HL-60 (cell line): Measurements from ENCODE around the gene ITGA2B.

Experiments used
- DNase-seq, 2 experiments: peaks; one replicate each; pipeline ENCODE4 v3.0.0-alpha.2; 2010 to 2020; ENCODE audit warnings: low read depth in 1 of 2, low spot score in 1 of 2
- H3K27ac ChIP-seq: fragments of 250-450 bp; sonication (Bioruptor Pico); replicated peaks from 2 replicates; pipeline ENCODE4 v1.5.1; 2020; ENCODE audit warnings: mild to moderate bottlenecking, moderate library complexity
- H3K27me3 ChIP-seq: fragments of 250-450 bp; sonication (Bioruptor Pico); 2 replicates; pipeline ENCODE4 v1.5.1; 2021; ENCODE audit warnings: mild to moderate bottlenecking, moderate library complexity; ENCODE audit not compliant: insufficient read depth, poor library complexity, severe bottlenecking
- H3K4me3 ChIP-seq: replicated peaks from 2 replicates; pipeline ENCODE4 v1.5.1; 2011; ENCODE audit warnings: mild to moderate bottlenecking, control low read depth, low read length; ENCODE audit not compliant: insufficient read depth
- GABPA ChIP-seq: IDR thresholded peaks from 2 replicates; pipeline ENCODE4 v1.6.1; 2012; ENCODE audit warnings: low read depth
- POLR2AphosphoS5 ChIP-seq: IDR thresholded peaks from 2 replicates; pipeline ENCODE4 v1.6.1; 2012; ENCODE audit warnings: low read depth
- SPI1 ChIP-seq: IDR thresholded peaks from 2 replicates; pipeline ENCODE4 v1.6.1; 2012; ENCODE audit warnings: low read depth, mild to moderate bottlenecking, borderline replicate concordance
- TF ChIP-seq, protein P1 (sequence below): IDR thresholded peaks from one replicate; pipeline ENCODE4 v1.5.1; 2011; ENCODE audit warnings: low read length, control low read depth, inconsistent platforms; ENCODE audit not compliant: insufficient read depth
- TF ChIP-seq, protein P2 (sequence below): IDR thresholded peaks from 2 replicates; pipeline ENCODE4 v1.6.1; 2012; ENCODE audit warnings: low read depth; ENCODE audit not compliant: insufficient replicate concordance

Gene ITGA2B

DNA sequence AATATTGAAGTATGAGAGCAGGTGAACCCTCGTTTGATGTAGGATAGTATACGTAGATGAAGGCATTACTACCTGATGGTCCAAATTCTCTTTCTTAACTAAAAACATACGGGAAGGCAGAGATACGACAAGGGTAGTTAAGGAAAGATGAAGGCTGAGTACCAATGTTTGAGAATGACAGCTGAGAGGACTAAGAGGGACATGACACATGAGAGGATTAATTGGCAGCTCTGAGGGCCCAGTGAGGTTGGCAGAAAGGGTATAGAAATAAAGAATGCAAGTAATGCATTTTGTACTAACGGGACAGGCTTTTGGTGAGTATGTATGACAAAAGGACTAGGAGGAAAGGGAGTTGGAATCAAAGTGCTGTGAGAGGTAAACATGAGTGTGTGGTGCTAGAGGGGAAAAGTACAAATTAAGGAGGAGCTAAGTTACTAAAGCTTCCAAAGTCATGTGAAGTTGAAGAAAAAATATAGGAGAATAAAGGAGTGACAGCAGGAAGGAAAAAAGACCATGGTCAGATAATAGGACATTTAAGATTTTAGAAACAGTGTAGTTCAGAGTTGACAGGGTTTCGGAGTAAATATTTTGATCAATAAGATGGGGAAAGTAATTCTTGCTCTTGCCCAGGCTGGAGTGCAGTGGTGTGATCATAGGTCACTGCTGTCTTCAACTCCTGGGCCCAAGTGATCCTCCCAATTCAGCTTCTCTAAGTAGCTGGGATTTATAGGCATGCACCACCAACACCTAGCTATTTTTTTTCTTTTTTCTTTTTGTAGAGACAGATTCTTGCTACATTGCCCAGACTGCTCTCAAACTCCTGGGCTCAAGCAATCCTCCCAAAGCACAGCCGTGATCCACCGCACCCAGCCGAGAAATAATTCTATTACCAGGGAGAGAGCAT, 43.1 kb upstream of the ITGA2B start:
- no peak overlapping the region for H3K4me3 ChIP-seq
- DNase-seq = no peak
- TF ChIP-seq, protein P1, sequence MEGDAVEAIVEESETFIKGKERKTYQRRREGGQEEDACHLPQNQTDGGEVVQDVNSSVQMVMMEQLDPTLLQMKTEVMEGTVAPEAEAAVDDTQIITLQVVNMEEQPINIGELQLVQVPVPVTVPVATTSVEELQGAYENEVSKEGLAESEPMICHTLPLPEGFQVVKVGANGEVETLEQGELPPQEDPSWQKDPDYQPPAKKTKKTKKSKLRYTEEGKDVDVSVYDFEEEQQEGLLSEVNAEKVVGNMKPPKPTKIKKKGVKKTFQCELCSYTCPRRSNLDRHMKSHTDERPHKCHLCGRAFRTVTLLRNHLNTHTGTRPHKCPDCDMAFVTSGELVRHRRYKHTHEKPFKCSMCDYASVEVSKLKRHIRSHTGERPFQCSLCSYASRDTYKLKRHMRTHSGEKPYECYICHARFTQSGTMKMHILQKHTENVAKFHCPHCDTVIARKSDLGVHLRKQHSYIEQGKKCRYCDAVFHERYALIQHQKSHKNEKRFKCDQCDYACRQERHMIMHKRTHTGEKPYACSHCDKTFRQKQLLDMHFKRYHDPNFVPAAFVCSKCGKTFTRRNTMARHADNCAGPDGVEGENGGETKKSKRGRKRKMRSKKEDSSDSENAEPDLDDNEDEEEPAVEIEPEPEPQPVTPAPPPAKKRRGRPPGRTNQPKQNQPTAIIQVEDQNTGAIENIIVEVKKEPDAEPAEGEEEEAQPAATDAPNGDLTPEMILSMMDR = no peak
- TF ChIP-seq GABPA = no peak
- no peak for TF ChIP-seq SPI1

DNA sequence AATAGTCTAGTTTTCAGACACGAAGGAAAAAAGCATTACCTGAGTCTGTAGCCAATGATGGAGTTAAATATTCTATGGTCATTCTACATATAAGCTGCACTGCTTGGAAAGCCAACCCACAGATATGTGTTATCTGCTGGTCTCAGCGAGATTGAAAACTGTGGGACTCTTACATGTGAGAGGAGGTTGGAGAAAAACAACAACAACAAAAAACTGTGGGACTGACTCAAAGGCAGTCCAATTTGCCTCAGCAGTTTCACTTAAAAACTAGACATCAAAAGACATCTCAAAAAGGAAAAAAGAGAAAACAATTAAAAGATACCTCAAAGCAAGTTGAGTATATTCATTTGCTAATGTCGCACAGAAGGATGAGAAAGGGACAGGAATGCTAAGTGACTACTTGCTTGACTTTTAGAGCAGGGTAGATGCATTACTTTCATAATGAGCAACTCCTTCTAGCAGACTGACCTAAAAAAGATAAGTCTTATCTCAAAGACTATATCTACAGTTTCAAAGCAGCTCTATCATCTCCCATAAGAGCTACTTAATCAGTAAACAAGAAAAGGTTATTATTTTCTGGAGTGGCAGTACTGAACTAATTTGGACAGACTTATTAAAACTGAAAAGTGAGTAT, 35.5 kb upstream of the ITGA2B start:
- Histone ChIP-seq H3K4me3 (no peak overlapping the region), H3K27me3 (no peaks in the 10 kb centered on the region), H3K27ac (no peak overlapping the region)
- no peak for DNase-seq
- TF ChIP-seq SPI1 (no peak), GABPA (no peak), POLR2AphosphoS5 (no peak)
- TF ChIP-seq, protein P2, sequence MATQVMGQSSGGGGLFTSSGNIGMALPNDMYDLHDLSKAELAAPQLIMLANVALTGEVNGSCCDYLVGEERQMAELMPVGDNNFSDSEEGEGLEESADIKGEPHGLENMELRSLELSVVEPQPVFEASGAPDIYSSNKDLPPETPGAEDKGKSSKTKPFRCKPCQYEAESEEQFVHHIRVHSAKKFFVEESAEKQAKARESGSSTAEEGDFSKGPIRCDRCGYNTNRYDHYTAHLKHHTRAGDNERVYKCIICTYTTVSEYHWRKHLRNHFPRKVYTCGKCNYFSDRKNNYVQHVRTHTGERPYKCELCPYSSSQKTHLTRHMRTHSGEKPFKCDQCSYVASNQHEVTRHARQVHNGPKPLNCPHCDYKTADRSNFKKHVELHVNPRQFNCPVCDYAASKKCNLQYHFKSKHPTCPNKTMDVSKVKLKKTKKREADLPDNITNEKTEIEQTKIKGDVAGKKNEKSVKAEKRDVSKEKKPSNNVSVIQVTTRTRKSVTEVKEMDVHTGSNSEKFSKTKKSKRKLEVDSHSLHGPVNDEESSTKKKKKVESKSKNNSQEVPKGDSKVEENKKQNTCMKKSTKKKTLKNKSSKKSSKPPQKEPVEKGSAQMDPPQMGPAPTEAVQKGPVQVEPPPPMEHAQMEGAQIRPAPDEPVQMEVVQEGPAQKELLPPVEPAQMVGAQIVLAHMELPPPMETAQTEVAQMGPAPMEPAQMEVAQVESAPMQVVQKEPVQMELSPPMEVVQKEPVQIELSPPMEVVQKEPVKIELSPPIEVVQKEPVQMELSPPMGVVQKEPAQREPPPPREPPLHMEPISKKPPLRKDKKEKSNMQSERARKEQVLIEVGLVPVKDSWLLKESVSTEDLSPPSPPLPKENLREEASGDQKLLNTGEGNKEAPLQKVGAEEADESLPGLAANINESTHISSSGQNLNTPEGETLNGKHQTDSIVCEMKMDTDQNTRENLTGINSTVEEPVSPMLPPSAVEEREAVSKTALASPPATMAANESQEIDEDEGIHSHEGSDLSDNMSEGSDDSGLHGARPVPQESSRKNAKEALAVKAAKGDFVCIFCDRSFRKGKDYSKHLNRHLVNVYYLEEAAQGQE = no peak
- TF ChIP-seq, protein P1 = no peak

More for the DNA sequence above, 43.1 kb upstream of the ITGA2B start:
- H3K27ac ChIP-seq = no peak overlapping the region
- H3K27me3 ChIP-seq = no peaks in the 10 kb centered on the region

DNA sequence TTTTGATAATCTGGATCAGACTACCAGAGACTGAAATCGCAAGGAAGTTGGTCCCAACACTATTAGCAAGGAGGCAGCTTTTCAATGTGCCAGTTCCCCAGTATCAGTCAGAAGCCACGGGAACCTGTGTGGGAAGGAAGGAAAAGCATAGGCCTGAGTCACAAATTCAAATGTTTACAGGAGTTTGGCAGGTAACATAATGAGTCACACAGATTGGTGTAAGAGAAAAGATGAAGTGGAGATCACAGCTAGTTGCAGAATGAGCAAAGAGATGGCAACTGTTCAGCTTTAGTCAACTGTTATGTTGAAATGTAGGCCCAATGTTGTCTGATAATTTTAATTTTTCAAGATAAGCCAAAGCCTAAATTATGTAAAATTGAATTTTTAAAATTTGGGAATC, 28.1 kb upstream of the ITGA2B start:
- Histone ChIP-seq H3K27ac (no peak overlapping the region), H3K4me3 (no peak overlapping the region), H3K27me3 (no peaks in the 10 kb centered on the region)
- TF ChIP-seq, protein P2 = no peak
- no peak for DNase-seq

DNA sequence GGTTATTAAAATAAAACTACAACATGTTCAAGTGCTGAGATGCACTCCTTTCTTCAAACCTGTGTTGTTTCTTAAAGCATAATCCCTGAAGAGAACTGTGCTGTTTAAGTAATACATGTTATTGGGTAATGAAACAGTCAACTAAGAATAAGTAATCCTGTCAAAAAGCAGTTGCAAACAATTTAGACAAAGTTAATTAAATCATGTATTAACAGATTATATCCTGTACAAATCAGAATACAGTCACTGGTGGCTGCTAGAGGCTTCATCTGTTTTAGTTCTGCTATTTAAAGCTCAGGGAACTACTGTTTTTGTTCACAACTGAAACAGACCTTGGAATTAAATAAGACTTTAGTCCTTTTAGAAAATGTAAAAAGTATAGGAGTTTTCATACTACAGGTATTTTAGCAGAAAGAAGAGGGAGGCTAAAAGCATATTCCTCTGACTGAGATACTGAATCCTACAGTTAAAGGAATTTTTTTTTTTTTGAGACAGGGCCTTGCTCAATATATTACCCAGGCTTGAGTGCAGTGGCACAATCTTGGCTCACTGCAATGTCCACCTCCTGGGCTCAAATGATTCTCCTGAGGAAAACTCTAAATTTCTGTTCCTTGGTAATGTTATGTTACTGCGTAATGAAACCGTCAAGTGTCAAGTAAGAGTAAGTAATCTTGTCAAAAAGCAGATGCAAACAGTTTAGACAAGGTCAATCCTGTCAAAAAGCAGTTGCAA, 27.3 kb upstream of the ITGA2B start:
- TF ChIP-seq, protein P2 = no peak
- no peak for TF ChIP-seq POLR2AphosphoS5
- TF ChIP-seq SPI1 = no peak
- TF ChIP-seq GABPA = no peak
- TF ChIP-seq, protein P1 = no peak
- DNase-seq = no peak
- no peaks in the 10 kb centered on the region for H3K27me3 ChIP-seq
- H3K4me3 ChIP-seq = no peak overlapping the region
- H3K27ac ChIP-seq = no peak overlapping the region
